Spleen (tissue), 7 donors: ENCODE measurements around the gene ZNF575.

ENCODE experiments used
- POLR2A ChIP-seq, 3 donors: fragments of 450-650 bp; IDR thresholded peaks; one replicate each; pipeline ENCODE4 v1.5.1; 2017; ENCODE audit warnings: antibody characterized with exemption in 3 of 3, mild to moderate bottlenecking in 1 of 3
- POLR2AphosphoS5 ChIP-seq, 3 donors: sonication (generic); formaldehyde crosslinking; IDR thresholded peaks; one replicate each; pipeline ENCODE4 v1.5.1; 2017; ENCODE audit warnings: antibody characterized with exemption in 3 of 3
- TF ChIP-seq, protein P1 (sequence below), 11 experiments: fragments of 200-600 bp in 7 of 11; fragments of 450-650 bp in 4 of 11; sonication (generic) in 4 of 11; IDR thresholded peaks in 8 of 11; conservative IDR thresholded peaks in 3 of 11; 1 replicate in 7 of 11; 2 replicates in 4 of 11; pipeline versions ENCODE4 v1.4.0 to v1.8.0; 2016 to 2021; ENCODE audit warnings: antibody characterized with exemption in 11 of 11, inconsistent platforms in 4 of 11, mild to moderate bottlenecking in 1 of 11
- donor health status: DM: no; HTN: no; CAD: no; lungs with moderate emphysema.
- donor health status: DM: no; HTN: no; CAD: no.
- donor health status: DM: no; HTN: no; CAD: no.

DNA sequence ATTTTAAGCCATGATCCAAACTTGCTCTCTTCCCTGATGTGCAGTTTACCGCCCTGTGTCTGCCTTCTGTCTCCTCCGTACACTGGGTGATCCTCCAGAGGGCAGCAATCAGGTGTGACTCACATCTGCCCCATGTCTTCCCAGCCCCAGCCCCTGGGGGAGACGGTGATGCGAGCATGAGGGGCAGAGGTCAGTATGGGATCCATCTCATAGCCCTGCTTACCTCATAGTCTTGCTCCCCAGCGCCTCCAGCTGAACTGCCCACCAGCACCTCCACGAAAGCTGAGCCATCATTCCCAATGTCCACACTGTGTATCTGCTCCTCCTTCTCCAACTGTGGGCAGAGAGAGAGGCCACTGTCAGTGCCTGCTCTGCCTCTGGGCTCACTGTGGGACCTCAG lies 27.7 kb downstream of the ZNF575 start:
- TF ChIP-seq, protein P1, sequence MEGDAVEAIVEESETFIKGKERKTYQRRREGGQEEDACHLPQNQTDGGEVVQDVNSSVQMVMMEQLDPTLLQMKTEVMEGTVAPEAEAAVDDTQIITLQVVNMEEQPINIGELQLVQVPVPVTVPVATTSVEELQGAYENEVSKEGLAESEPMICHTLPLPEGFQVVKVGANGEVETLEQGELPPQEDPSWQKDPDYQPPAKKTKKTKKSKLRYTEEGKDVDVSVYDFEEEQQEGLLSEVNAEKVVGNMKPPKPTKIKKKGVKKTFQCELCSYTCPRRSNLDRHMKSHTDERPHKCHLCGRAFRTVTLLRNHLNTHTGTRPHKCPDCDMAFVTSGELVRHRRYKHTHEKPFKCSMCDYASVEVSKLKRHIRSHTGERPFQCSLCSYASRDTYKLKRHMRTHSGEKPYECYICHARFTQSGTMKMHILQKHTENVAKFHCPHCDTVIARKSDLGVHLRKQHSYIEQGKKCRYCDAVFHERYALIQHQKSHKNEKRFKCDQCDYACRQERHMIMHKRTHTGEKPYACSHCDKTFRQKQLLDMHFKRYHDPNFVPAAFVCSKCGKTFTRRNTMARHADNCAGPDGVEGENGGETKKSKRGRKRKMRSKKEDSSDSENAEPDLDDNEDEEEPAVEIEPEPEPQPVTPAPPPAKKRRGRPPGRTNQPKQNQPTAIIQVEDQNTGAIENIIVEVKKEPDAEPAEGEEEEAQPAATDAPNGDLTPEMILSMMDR (IDR thresholded peaks at IDR 0.05 in 8 of 11, conservative IDR thresholded peaks at IDR 0.05 in 3 of 11): no peak
- TF ChIP-seq POLR2AphosphoS5 (IDR thresholded peaks at IDR 0.05) (no peak), POLR2A (IDR thresholded peaks at IDR 0.05) (no peak)
